Stimulated activated CD4-positive, alpha-beta T cell treated with anti-CD3 and anti-CD28 coated beads, TNF-alpha, amount 100 ng/mL, for 4 hours (primary cell): Measurements from ENCODE around the gene ZAR1L.

ENCODE experiments used
- DNase-seq, 3 experiments: peaks; one replicate each; pipeline ENCODE4 v3.0.0-alpha.2; 2020; ENCODE audit warnings: low read depth in 3 of 3

The ZAR1L gene

DNA sequence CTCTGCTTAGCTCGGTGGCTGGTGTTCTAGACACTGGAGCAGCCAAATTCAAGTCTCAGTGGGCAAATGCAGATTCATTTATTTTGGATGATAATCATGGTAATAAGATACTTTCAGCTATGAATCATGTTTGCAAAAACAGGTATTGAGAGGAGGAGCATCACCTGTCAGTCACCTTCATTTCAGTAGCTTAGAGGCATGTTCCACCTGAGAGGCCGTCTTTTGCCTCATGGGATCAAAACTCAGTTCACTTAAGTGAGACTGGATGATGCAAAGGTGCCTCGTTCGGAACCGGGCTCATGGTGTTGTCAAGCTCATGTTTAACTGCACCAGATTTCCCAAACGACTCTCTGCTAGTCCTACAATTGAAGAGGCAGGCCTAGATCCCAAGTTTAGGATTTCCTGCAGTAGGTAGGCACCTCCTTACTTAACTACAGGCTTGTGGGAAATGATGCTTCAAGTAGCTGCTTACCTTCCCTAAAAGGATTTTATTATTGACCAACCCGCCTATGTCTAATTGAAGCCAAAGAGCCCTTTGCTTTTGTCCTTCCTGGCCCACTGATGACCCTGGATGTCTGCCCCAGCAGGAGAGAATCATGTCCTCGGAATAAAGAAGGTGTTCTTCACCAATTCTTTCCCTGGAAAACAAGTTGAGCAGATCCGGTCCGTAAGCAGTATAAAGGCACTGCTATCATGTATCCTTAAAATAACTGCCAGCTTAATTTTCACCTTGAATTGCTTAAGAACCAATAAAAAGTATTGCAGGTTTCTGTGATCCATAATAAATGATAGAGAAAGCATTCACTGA is 60.0 kb downstream of the ZAR1L start:
- no peak for DNase-seq

DNA sequence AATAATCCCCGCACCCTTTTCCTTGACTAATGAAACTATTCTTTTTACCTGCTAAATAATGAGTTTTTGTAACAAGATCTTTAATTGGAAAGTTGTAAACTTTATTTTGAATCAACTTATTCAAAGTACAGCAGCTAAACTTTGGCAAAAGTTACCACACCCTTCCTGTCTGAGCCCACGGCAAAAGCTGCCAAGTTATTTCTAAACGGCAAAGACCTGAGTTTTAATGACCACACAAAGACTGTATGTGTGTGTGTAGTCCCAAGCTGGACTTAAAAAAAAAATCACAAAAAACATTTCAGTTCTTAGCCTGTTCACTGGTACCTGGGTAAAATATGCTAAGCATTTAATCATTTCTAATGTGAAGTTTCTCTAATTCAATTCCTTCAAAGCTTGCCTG is 60.7 kb downstream of the ZAR1L start:
- no peak for DNase-seq

DNA sequence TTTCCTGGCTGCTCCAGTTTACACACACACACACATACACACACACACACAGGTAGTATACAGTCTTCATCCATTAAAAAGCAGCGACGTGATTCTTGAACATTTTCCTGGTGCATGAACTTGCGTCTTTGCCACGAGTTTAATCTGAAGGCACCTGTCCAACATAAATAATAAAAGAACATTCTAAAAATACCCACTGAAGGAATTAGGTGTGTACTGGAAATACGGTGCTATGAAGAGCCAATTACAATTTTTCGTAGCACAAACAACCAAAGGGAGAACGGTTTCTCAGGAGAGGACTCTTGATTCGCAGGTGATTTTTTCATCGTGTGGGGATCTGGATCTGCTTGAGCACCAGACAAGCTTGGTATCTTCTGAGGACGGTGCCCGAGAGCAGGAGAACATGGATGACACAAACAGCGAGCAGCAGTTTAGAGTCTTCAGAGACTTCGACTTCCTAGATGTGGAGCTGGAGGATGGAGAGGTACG is 61.2 kb downstream of the ZAR1L start:
- DNase-seq = no peak
